ENCODE data around the gene RET.

RET gene

GRCh38 chr10:43177595-43177994 lies 100.7 kb downstream of the RET start:
- no peak for DNase-seq
